ENCODE measurements around the gene CABP7. TPM values are rescaled to one million over a fixed set of nuclear protein-coding genes. Genes with fewer than 3 reads are reported as not detected.

The CABP7 gene
- total RNA-seq, 1 experiment from 2014 or later, result not detected

- Histone ChIP-seq H3K4me2 (ENCODE audit: low read length) (no peak overlapping the region), H3K9me2 (ENCODE audit: insufficient read depth) (no peaks in the 10 kb centered on the region), H4K20me1 (ENCODE audit: insufficient read depth) (no peaks in the 10 kb centered on the region), H3K9me3 (ENCODE audit: control insufficient read depth in 1 of 2, insufficient read depth in 1 of 2, low read depth in 1 of 2, low read length in 2 of 2) (no peaks in the 10 kb centered on the region), H3K79me2 (ENCODE audit: insufficient read depth, low read length) (no peaks in the 10 kb centered on the region), H2AFZ (ENCODE audit: low read depth, low read length, poor library complexity, severe bottlenecking) (no peak overlapping the region), H3K27me3 (ENCODE audit: insufficient read depth, low read length) (no peaks in the 10 kb centered on the region), H3K9ac (ENCODE audit: low read length) (no peak overlapping the region), H3K36me3 (ENCODE audit: control insufficient read depth in 1 of 2, insufficient read depth in 2 of 2, low read length in 2 of 2) (no peaks in the 10 kb centered on the region), H3K4me3 (replicated peaks in 1 of 2; ENCODE audit: low read depth in 1 of 2, low read length in 2 of 2) (no peak overlapping the region), H3K4me1 (ENCODE audit: control insufficient read depth in 1 of 2, insufficient read depth in 2 of 2, low read length in 2 of 2) (peaks cover 0 to under 1% of the 10 kb centered on the region in 2 experiments; a peak in 1 of 4 replicates), H3K27ac (ENCODE audit: low read depth, low read length) (no peak overlapping the region)
- POLR2A ChIA-PET, result no interaction called here
- ATAC-seq (peak; percentile 78), DNase-seq (ENCODE audit: low read depth, low spot score) (peak; percentile 24)
- BruUV-seq (replicated peaks), result no TSS peak
- RAD21 ChIA-PET (ENCODE audit: low non-redundant PET in 1 of 2, low total read pairs in 2 of 2, uncharacterized antibody in 2 of 2, unreplicated experiment in 2 of 2), result no interaction called here
- TF ChIP-seq RAD21 (IDR thresholded peaks at IDR 0.05; ENCODE audit: low read depth) (no peak), ZNF274 (IDR thresholded peaks at IDR 0.05; ENCODE audit: low read depth, low read length) (no peak), CBX3 (IDR thresholded peaks at IDR 0.05; ENCODE audit: low read depth) (no peak), EGR1 (IDR thresholded peaks at IDR 0.05; ENCODE audit: low read depth) (no peak)
- TF ChIP-seq, protein P1, sequence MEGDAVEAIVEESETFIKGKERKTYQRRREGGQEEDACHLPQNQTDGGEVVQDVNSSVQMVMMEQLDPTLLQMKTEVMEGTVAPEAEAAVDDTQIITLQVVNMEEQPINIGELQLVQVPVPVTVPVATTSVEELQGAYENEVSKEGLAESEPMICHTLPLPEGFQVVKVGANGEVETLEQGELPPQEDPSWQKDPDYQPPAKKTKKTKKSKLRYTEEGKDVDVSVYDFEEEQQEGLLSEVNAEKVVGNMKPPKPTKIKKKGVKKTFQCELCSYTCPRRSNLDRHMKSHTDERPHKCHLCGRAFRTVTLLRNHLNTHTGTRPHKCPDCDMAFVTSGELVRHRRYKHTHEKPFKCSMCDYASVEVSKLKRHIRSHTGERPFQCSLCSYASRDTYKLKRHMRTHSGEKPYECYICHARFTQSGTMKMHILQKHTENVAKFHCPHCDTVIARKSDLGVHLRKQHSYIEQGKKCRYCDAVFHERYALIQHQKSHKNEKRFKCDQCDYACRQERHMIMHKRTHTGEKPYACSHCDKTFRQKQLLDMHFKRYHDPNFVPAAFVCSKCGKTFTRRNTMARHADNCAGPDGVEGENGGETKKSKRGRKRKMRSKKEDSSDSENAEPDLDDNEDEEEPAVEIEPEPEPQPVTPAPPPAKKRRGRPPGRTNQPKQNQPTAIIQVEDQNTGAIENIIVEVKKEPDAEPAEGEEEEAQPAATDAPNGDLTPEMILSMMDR (IDR thresholded peaks at IDR 0.05 in 2 of 3, conservative IDR thresholded peaks at IDR 0.05 in 1 of 3; ENCODE audit: borderline replicate concordance in 1 of 3, insufficient read depth in 1 of 3, low read depth in 2 of 3, low read length in 2 of 3), result no peak
- TF ChIP-seq, protein P2, sequence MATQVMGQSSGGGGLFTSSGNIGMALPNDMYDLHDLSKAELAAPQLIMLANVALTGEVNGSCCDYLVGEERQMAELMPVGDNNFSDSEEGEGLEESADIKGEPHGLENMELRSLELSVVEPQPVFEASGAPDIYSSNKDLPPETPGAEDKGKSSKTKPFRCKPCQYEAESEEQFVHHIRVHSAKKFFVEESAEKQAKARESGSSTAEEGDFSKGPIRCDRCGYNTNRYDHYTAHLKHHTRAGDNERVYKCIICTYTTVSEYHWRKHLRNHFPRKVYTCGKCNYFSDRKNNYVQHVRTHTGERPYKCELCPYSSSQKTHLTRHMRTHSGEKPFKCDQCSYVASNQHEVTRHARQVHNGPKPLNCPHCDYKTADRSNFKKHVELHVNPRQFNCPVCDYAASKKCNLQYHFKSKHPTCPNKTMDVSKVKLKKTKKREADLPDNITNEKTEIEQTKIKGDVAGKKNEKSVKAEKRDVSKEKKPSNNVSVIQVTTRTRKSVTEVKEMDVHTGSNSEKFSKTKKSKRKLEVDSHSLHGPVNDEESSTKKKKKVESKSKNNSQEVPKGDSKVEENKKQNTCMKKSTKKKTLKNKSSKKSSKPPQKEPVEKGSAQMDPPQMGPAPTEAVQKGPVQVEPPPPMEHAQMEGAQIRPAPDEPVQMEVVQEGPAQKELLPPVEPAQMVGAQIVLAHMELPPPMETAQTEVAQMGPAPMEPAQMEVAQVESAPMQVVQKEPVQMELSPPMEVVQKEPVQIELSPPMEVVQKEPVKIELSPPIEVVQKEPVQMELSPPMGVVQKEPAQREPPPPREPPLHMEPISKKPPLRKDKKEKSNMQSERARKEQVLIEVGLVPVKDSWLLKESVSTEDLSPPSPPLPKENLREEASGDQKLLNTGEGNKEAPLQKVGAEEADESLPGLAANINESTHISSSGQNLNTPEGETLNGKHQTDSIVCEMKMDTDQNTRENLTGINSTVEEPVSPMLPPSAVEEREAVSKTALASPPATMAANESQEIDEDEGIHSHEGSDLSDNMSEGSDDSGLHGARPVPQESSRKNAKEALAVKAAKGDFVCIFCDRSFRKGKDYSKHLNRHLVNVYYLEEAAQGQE (IDR thresholded peaks at IDR 0.05; ENCODE audit: low read depth), result peak; percentile 93
- TF ChIP-seq, protein P3, sequence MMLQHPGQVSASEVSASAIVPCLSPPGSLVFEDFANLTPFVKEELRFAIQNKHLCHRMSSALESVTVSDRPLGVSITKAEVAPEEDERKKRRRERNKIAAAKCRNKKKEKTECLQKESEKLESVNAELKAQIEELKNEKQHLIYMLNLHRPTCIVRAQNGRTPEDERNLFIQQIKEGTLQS (IDR thresholded peaks at IDR 0.05), result no peak
- CTCF ChIA-PET, result no interaction called here
- intact Hi-C loops (cut with micrococcal nuclease), result no loop called here
Observed at GRCh38 chr22:29716814-29717545, 2.8 kb upstream of the CABP7 start.
